CD4-positive, alpha-beta T cell treated with Interleukin-21 for 1 hour (primary cell): ENCODE measurements around the gene NRM.
A peak's percentile ranks its signal among the peaks of the same experiment; 100 is the strongest.
"Not testable (repeated sequence)": the region's sequence is repeated elsewhere in the genome, so short reads cannot be mapped to it uniquely, and the experiment has no call there.

Experiments
- DNase-seq: peaks from one replicate; pipeline ENCODE4 v3.0.0-alpha.2; 2020

The NRM gene

DNA sequence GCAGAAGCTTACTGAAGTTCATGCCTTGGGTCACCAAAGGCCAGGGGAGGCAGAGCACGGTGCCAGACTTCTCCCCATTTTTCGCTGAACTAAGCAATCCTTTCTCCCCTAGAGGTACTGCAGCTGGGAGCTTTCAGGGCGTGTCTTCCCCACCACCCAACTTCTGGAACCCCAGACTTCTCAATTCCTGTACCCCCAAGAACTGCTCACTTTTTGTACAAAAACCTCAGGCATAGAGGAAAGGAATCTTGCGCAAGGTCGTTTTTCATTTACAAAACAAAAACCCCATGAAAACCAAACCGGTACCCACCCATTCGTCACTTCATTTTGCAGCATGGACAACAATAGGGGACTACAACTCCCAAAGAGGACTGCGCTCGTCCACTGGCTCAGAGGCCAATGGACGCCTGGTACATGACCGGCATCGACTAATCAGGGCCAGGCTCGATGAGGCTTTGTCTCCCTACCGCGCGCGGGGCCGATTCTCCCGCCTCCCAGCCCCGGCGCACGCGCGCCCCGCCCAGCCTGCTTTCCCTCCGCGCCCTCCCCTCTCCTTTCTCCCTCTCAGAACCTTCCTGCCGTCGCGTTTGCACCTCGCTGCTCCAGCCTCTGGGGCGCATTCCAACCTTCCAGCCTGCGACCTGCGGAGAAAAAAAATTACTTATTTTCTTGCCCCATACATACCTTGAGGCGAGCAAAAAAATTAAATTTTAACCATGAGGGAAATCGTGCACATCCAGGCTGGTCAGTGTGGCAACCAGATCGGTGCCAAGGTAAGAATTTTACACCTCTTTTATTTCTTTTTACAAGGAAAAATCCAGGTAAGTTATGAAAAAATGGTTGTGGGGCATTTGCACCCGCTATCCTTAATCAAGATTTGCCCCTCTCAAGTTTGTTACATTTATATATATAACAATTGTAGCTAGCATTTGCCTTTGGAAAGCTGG, 29.3 kb upstream of the NRM start, which contains the start of gene TUBB:
TUBB (plus strand) TSS at position 562 of the 947 bp plus-strand sequence; CDS start at position 717, 155 bp downstream.
- peak; percentile 96 for DNase-seq

DNA sequence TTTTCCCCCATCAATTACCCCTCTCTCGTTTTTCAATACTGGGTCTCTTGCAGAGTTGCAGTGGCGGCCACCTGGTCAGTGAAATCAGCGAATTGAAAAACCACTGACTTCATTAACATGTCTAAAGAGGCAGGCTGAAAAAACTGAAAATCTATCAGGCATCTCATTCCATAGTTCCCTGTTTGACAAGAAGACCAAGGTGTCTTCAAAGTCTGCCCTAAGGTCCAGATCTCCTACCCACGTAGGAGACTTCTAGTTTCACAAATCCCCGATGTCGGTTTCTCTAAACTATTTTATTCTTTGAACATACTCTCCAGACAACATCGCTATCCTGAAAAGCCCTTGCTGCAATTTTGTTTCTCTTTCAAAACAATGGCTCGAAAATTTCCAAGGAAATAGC, 28.6 kb upstream of the NRM start:
- no peak for DNase-seq

DNA sequence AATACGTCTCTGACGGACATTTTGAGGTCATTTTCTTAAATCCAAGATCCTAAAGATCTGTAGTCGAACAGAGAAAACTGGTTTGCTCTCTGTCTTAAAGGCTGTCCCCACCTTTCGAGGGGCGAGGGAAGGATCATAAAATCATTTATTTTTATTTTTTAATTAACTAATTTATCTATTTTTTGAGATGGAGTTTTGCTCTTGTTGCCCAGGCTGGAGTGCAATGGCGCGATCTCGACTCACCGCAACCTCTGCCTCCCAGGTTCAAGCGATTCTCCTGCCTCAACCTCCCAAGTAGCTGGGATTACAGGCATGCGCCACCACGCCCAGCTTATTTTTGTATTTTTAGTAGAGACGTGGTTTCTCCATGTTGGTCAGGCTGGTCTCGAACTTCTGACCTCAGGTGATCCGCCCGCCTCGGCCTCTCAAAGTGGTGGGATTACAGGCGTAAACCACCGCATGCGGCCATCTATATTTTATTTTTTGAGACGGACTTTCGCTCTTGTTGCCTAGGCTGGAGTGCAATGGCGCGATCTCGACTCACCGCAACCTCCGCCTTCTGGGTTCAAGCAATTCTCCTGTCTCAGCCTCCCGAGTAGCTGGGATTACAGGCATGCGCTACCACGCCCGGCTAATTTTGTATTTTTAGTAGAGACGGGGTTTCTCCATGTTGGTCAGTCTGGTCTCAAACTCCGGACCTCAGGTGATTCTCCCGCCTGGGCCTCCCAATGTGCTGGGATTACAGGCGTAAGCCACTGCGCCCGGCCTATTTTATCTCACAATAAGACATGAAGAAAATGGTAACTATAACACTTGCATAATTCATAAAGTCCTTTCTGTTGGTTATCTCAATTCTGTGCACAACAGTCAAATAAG, 27.3 kb upstream of the NRM start:
- not testable (repeated sequence) for DNase-seq

DNA sequence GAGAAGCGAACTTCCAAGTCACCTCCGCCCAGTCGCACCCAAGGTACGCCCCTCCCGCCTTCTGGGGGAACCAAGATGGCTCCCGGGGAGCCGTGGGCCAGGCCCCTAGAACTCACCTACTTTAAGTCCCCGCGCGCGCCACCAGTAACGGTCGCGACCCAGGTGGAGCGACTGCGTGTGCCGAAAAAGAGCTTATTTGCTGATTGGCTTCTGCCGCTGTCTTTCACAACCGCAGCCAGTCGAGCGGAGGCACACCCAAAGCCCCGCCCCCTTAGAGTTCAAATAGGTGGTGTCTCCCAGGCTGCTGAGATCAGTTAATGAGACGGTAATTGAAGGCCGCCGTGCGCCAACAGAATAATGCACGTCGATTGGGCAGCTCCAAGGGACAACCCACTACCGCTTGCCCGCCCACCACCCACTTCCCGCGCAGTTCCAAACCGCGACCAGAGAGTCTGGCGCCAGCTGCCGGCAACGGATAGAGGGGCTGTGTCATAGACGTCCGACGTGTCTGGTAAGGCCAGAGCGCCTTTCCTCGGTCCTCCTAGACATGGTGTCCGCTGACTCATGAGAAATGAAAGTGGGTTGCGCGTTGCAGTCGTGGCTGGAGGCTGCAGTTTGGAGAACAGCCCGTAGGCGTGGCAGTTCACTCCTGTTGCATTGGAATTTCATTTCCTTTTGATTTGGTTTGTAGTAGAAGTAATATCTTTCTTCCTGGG, 26.5 kb upstream of the NRM start, which contains the start of gene MDC1:
MDC1 (minus strand) TSS at position 153 of the 716 bp plus-strand sequence. CDS start 2,106 bp downstream, outside the sequence.
- peak; percentile 100 for DNase-seq

DNA sequence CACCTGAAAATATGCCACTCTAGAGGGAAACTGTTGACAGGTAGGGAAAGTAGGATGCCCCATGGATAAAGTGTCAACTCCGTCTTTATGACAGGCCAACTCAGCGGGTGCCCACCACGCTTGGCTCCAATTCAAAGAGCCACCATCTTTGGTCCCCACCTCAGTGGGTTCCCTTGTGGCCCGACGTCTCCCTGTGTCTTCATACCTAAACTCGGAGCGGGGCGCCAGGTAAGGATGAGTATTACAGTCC, 26.0 kb upstream of the NRM start:
- no peak for DNase-seq

DNA sequence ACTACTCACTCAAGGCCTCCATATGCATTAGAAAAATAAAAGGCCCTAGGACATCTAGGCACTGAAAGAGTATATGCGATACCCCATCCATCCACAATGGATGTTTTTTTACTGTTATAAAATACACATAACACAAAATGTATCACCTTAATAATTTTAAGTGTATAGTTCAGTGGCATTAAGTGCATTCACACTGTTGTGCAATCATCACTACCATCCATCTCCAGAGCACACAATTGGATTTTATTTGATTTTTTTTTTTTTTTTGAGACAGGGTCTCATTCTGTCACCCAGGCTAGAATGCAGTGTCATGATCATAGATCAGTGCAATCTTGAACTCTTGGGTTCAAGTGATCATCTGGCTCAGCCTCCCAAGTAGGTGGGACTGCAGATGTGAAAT, 23.5 kb upstream of the NRM start:
- no peak for DNase-seq

DNA sequence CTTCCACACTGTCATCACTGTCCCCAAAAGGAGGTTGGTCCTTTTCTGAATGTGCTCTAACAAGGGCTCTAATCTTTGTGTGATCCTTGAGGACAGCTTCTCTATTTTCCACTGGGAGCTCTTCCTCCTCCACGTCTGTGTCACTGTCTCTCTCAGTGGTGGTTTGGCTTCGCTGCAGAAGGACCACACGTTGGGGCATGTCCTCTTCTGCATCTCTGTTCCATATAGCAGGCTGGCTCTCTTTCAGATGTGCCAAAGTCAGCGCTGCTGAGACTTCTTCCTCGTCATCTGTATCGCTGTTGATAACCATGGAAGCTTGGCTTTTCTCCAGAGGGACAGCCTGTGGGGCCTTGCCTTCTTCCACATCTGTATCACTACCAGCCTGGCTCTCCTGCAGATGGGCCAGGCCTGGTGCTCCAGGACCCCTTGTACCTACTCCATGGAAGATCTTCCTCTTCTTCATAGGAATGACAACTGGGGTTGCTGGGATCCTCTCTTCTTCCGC, 21.7 kb upstream of the NRM start:
- DNase-seq = no peak

DNA sequence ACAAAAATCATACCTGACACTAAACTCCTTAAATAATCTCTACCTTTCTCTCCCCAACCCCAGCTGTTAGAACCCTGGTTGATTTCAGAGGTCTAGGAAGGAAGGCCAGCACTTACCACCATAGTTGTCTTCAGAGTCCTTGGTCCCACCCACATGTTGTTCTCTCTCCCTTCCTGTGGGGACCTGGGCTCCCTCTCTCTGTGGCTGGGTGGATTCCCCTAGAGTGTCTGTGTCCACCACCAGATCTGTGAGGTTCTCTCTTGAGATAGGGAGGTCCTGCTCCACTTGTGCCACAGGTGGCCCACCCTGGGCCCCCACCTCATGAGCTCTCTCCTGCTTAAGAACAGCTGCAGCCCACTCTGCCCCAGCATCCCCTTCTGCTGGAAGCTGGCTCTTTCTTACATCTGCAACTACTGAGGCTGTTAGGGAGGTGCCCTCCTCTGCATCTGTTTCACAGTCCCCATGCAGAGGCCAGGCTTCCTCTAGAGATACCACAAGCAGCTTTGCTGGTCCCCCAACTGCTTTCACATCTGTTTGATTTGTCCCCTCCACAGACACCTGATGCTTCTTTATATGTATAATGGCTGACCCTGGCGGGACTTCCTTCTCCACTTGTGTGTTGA, 21.1 kb upstream of the NRM start:
- no peak for DNase-seq

DNA sequence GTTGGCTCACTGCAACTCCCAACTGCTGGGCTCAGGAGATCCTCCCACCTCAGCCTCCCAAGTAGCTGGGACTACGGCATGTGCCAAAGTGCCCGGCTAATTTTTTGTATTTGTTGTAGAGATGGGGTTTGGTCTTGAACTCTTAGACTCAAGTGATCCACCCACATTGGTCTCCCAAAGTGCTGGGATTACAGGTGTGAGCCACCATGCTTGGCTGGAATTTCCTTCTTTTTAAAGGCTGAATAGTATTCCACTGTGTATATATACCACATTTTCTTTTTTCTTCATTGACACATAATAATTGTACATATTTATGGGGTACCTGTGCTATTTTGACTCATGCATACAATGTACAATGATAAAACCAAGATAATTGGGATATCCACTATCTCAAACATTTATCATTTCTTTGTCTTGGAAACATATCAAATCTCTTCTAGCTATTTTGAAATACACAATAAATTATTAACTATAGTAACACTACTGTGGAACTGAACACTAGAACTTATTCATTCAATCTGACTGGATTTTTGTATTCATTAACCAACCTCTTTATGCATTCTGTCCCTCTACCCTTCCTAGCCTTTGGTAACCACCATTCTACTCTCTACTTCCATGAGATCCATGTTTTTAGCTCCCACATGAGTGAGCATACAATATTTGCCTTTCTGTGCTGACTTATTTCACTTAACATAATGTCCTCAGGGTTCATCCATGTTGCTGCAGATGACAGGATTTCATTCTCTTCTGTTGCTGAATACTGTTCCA, 18.5 kb upstream of the NRM start:
- DNase-seq = no peak

DNA sequence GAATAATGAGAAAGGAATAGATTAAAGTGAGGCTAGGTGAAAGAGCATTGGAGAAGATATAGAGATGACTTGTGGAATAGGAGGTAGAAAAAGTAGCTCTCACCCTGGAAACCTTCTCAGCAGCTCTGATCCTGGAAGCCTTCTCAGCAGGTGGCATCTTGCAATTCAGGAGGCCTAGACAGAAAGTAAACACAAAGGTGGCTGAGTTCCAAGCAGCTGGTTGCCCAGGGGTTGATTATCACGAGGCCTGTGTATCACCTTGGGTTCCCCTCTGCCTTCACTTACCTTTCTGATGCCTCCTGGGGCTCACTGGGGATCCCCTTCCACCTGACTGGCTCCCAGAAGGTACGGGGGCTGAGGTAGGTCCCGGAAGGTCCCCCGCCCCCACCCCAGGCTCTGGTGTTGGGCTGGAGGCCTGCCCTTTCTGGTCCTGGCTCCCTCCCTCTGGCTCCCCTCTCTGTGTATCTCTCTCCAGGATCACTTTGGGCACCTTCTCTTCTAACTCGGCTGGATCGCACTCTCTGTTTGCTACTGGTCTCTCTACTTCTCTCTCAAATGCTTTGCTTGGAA, 16.6 kb upstream of the NRM start:
- DNase-seq = no peak

DNA sequence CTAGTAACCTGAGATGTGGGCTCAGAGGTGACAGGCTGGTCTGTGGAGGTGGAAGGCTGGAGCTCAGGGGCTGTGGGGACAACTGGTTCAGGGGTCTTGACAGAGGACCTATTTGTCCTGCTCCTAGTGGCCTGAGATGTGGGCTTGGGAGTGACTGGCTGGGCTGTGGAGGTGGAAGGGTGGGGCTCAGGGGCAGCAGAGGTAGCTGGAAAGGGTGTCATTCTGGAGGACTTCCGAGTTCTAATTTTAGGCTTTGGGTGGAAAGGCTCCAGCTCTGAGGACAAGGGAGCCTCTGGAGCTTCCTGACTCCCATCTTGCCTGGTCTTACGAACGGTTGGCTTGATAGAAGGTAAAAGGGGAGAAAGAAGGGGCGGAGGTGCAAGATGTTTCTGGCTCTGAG, 14.8 kb upstream of the NRM start:
- no peak for DNase-seq

DNA sequence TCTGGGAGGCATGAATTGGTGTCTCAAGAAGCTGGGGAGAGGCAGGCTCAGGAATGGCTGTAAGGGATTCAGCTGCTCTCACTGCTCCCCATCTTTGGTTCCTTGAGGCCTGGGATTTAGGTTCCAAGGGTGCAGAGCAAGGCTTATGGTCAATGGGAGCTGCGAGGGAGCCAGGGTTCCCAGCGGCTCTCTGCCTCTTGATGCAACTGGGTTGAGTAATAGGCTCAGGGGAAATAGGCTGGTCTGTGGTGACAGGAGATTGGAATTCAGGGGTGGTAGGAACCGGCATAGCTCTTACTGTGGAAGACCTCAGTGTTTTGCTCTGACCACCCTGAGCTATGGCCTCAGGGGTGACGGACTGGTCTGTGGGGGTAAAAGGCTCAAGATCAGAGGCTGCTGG, 13.0 kb upstream of the NRM start:
- DNase-seq = no peak

DNA sequence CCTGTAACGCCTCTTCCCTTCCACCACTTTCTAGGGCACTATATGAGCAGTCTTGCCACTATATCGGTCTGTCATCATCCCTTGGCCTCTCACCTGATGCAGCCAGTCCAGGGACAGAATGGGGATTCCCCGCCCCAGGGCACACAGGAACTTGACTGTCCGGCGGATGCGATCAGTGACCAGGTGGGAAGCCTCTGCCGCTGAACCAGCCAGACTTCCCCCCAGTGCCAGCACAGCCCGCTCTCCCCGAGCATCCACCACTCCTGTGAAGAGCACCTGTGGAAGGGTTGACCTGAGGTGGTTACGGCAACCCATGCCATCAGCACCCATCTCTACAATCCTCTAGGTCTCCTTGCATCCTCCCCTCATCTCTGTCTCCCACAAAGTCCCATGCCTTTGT, 12.2 kb upstream of the NRM start:
- DNase-seq = no peak

DNA sequence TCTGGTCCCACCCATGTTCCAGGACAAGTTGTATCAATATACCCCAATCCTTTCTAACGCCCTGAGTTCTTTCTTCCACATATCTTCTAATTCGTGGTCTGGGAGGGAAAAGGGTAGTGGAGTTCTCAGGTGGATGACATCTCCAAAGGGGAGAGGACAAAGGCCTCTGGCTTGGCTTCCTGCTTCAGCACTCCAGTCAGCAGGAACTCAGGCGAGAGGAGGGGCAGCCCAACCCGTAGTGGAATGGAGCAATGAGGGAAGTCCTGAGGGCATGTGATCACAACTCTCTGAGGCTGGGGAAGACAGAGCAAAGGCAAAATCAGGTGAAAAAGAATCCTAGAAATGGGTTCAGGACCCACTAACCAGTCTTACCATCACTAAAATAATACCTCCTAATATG, 9.6 kb upstream of the NRM start:
- DNase-seq = no peak

DNA sequence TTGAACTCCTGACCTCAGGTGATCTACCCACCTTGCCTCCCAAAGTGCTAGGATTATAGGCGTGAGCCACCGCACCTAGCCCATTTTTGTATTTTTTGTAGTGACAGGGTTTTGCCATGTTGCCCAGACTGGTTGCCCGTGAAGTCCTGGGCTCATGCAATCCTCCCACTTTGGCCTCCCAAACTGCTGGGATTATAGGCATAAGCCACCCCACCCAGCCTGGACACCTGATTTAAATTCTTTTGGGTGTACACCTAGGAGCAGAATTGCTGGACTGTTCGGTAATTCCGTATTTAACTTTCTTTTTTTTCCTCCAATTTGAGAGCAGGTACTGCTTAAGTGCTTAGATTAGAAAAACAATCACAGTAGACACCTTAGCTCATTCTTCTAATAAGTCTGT, 5.6 kb upstream of the NRM start:
- DNase-seq = no peak

DNA sequence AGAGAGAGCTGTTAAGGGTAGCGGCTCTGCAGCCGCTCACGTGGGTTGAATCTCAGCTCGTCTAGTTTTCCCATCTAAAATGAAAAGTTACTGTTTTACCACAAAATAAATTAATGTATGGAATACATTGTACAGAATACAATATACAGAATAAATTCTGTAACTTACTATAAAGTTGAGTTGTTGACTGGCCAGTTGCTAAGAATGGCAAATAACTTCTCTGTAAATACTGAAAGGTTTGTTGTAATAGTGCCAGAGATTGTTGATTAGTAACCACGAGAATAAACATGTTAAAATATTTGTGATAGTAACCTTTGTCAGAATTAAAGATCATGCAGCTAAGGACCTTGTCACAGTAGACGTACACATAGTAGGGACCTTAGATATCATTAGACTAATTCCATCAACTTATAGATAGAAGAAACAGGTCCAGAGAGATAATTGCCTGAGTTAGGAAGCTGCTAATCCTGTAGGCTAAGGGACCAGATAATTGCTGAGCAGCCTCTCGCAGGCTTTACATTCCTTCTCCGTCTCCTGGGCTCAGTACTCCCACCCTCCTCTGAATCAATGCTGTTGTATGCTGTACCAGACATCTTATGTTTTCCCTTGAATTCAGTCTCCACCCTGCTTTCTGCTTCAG, 544 bp upstream of the NRM start:
- no peak for DNase-seq

DNA sequence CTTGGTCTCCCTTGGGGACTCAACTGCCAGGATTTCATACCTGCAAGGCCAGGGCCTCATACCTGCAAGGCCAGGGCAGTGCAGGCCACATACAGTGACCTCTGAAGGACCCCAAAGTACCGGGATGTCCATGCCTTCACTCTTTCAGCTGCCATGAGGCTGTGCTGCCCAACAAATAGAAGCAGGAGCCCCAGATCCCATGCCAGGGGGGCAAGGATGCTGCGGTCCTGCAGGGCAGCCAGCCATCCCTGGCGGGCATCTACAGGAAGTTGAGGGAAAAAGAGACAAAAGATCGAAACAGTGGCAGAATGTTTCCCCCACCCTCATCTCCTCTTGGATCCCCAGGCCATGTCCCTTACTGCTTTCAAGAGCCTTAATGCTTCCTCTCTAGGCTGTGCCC, 799 bp downstream of the NRM start:
- no peak for DNase-seq

DNA sequence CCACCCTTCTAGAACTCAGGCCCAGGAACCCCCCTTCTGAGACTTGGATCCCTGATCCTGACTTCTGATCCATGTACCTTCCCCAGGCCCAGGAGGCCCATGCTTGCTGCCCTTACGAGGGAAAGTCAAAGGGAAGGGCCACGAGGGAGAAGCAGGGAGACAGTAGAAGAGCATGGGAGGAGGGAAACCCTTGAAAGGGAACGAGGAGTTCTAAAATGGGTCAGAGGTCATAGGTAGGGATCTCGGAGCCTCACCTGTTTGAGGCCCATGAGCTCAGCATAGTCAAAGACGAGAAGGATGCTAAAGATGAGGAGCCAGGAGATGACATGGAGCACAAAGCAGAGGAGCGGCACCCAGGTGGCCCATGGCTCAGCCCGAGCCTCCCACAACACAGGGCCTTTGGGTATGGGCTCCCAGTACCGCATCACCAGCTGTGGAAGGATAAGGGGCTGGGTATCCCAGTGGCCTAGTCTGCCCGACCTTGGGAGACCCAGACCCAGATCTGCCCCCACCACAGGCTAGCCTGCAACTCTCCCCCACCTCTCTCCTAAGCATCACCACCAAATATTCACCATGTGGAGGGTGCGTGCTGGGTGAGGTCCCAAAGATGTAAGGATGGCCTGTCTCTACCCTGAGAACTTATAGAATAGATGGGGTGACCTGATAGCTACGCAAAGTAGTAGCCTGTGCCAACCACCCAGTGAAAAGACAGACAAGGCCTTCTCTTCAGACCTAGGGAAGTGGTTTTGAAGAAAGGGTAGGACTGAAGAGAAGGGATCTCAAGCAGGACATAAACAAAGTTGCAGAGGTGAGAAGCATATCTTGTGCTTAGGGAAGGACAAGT, 1.5 kb downstream of the NRM start:
- DNase-seq = no peak

DNA sequence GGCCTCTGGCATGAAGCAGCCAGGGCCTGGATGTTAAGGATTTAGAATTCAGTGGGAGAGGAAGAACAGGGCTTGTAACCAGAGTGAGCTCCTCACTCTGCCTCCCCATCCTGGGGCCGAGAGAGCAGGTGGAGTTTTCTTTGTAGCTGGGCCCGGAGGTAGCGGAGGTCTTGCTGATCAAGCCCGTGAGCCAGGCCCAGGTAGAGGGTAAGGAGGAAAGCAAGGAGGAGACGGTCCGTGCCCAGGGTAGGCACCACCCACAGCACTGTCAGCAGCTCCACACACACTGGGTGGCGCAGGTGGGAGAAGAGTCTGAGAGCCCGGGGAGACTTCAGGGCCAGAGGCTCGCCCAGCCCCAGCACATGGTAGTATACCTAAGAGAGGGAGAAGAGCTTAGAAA, 2.2 kb downstream of the NRM start:
- DNase-seq = no peak
